Cardiac muscle cell (in vitro differentiated cells and primary cell): ENCODE results near the gene FHOD3. TPM values are rescaled to one million over a fixed set of nuclear protein-coding genes. Genes with fewer than 3 reads are reported as not detected.

ENCODE experiments used
- DNase-seq, 2 donors: peaks; one replicate each; pipeline versions ENCODE4 v3.0.0 to v3.0.0-alpha.2; 2010 to 2017; ENCODE audit warnings: low read depth in 1 of 2, low spot score in 1 of 2
- H3K27ac ChIP-seq: fragments of 200-600 bp; sonication (generic); 2 replicates; pipeline ENCODE4 v1.5.1; 2016
- H3K27me3 ChIP-seq: fragments of 200-600 bp; sonication (generic); 2 replicates; pipeline ENCODE4 v1.6.0; 2016; ENCODE audit warnings: control low read depth
- H3K36me3 ChIP-seq: fragments of 200-600 bp; sonication (generic); 2 replicates; pipeline ENCODE4 v1.5.1; 2016; ENCODE audit warnings: control low read depth
- H3K4me1 ChIP-seq: fragments of 200-600 bp; sonication (generic); 2 replicates; pipeline ENCODE4 v1.8.1; 2017; ENCODE audit warnings: low read depth, mild to moderate bottlenecking, mixed run types
- H3K4me3 ChIP-seq: fragments of 200-600 bp; sonication (generic); 2 replicates; pipeline ENCODE4 v1.5.1; 2016; ENCODE audit warnings: mild to moderate bottlenecking
- H3K9me3 ChIP-seq: fragments of 200-600 bp; sonication (generic); 2 replicates; pipeline ENCODE4 v1.5.1; 2017; ENCODE audit warnings: low read depth, mild to moderate bottlenecking, control low read depth
- CTCF ChIP-seq: IDR thresholded peaks from 2 replicates; pipeline ENCODE4 v1.5.1; 2012; ENCODE audit warnings: low read depth, mild to moderate bottlenecking, low read length
- polyA plus RNA-seq: library from polyadenylated mRNA; unstranded; fragments of >200 nt; fragmentation: Nextera tagmentation; extraction: Ambion mirVana; gene quantifications from 2 replicates; pipeline ENCODE4 v1.2.1, GENCODE V29; 2016
- total RNA-seq: library from RNA; depleted of rRNA; stranded (reverse); fragments of >200 nt; gene quantifications from 2 replicates; pipeline ENCODE4 v1.2.3, GENCODE V29; 2016

FHOD3 gene
- total and polyA plus RNA-seq, 2 experiments from 2014 or later: 127 to 347 TPM

GRCh38 chr18:36424741-36425142, 127.2 kb downstream of the FHOD3 start:
- H3K27ac ChIP-seq: peak overlapping the region; percentile 93
- no peaks in the 10 kb centered on the region for H3K9me3 ChIP-seq
- no peaks in the 10 kb centered on the region for H3K27me3 ChIP-seq
- no peaks in the 10 kb centered on the region for H3K36me3 ChIP-seq
- TF ChIP-seq CTCF: no peak
- peaks cover 83% of the 10 kb centered on the region for H3K4me1 ChIP-seq
- H3K4me3 ChIP-seq: no peak overlapping the region
- DNase-seq: no peak

GRCh38 chr18:36427369-36427768, 129.9 kb downstream of the FHOD3 start:
- no peak for DNase-seq
- Histone ChIP-seq H3K36me3 (no peaks in the 10 kb centered on the region), H3K27ac (no peak overlapping the region), H3K9me3 (no peaks in the 10 kb centered on the region), H3K27me3 (no peaks in the 10 kb centered on the region), H3K4me1 (peaks cover 68% of the 10 kb centered on the region), H3K4me3 (no peak overlapping the region)
- no peak for TF ChIP-seq CTCF

DNA sequence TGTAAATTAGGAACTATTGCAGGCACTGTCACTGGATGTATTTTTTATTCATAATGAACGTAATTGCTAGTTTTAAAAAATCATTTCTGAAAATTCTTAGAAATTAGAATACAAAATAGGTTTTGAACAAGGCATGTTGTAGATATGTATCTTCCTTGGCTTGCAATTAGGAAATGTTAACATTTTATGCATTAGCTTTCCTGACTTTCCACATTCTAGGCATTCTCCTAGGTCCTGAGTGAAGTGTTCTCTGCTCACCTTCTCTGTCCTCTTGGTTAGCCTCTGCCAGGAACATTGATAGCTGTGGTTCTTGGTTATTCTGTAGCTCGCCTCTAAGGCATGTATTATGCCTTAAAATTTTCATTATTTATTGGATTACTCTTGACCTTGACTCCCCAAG, 130.3 kb downstream of the FHOD3 start:
- no peaks in the 10 kb centered on the region for H3K9me3 ChIP-seq
- TF ChIP-seq CTCF: no peak
- H3K4me1 ChIP-seq: peaks cover 63% of the 10 kb centered on the region
- no peaks in the 10 kb centered on the region for H3K27me3 ChIP-seq
- no peak for DNase-seq
- no peaks in the 10 kb centered on the region for H3K36me3 ChIP-seq
- no peak overlapping the region for H3K4me3 ChIP-seq
- H3K27ac ChIP-seq: peak overlapping the region; percentile 89

GRCh38 chr18:36428431-36429029, 131.0 kb downstream of the FHOD3 start:
- Histone ChIP-seq H3K4me3 (no peak overlapping the region), H3K4me1 (peaks cover 56% of the 10 kb centered on the region), H3K27ac (peak overlapping the region; percentile 89), H3K9me3 (no peaks in the 10 kb centered on the region), H3K36me3 (no peaks in the 10 kb centered on the region), H3K27me3 (no peaks in the 10 kb centered on the region)
- DNase-seq: no peak
- TF ChIP-seq CTCF: no peak

GRCh38 chr18:36432880-36433555, 135.5 kb downstream of the FHOD3 start:
- H3K4me1 ChIP-seq: peaks cover 60% of the 10 kb centered on the region
- H3K36me3 ChIP-seq: no peaks in the 10 kb centered on the region
- no peak for TF ChIP-seq CTCF
- H3K27me3 ChIP-seq: no peaks in the 10 kb centered on the region
- no peak overlapping the region for H3K27ac ChIP-seq
- no peak overlapping the region for H3K4me3 ChIP-seq
- DNase-seq: no peak
- H3K9me3 ChIP-seq: no peaks in the 10 kb centered on the region
